Activated naive CD4-positive, alpha-beta T cell treated with anti-CD3 and anti-CD28 coated beads, Interleukin-2, amount 50 U/mL, for 24 hours (primary cell): ENCODE data around the gene EIF4E2.
A peak's percentile ranks its signal among the peaks of the same experiment; 100 is the strongest.

Source experiments
- H3K27ac Mint-ChIP-seq: one replicate; pipeline ENCODE4 v1.8.0; 2021; ENCODE audit warnings: mild to moderate bottlenecking, mixed read lengths
- H3K27me3 Mint-ChIP-seq: one replicate; pipeline ENCODE4 v1.8.0; 2021; ENCODE audit warnings: mixed read lengths
- H3K36me3 Mint-ChIP-seq: one replicate; pipeline ENCODE4 v1.8.0; 2021; ENCODE audit warnings: mixed read lengths
- H3K4me1 Mint-ChIP-seq: one replicate; pipeline ENCODE4 v1.8.0; 2021; ENCODE audit warnings: mixed read lengths
- H3K4me3 Mint-ChIP-seq: one replicate; pipeline ENCODE4 v1.8.0; 2021; ENCODE audit warnings: mild to moderate bottlenecking, mixed read lengths
- H3K9me3 Mint-ChIP-seq: one replicate; pipeline ENCODE4 v1.8.0; 2021; ENCODE audit warnings: mixed read lengths

EIF4E2 gene, protein sequence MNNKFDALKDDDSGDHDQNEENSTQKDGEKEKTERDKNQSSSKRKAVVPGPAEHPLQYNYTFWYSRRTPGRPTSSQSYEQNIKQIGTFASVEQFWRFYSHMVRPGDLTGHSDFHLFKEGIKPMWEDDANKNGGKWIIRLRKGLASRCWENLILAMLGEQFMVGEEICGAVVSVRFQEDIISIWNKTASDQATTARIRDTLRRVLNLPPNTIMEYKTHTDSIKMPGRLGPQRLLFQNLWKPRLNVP

DNA sequence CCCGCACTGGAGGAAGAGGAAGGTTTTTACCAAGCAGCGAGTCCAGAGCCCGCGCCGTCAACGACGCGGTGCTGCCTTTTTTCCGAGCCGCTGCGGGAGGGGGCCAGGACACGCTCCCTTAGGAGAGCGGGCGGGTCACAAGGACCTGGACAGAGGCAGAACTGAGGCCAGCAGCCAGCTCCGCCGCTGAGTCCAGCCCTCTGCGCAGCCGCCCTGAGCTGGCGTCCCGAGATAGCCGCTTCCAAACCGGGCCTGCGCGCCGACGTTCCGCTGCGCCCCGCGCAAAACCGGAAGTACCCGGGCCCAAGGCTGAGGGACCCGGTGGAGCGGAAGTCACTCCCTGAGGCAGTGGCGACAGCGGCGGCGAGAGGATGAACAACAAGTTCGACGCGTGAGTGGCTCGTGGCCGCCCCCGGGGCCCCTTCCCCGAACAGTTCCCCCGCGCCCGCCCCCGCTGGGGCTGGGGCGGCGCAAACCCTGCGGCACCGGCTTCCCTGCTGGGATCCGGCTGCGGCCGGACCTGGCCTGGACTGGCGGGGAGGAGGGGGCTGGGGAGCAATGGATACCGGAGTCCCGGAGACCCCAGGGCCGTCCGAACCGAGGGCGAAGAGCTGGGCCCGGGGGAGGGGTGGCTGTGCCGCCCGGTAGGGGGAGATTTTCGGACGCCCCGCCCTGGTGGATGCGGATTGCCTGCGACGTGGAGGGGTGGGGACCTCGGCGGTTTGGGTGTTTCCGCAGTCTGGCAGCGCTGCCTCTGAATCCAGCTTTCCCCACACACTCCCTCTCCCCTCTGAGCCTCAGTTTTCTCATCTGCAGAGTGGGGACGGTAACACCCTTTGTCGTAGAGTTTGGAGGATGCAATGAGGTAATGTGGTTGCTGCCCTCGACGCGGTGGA is at the start of gene EIF4E2, which contains the start of gene TIGD1:
Gene EIF4E2, plus strand, starts transcription at position 336 of the 896 bp plus-strand sequence. Its CDS starts 36 bp downstream, at position 372.
Gene TIGD1, minus strand, starts transcription at position 204 of the 896 bp plus-strand sequence. CDS start 675 bp downstream, outside the sequence.
- Mint-ChIP-seq H3K4me3 (peak within 1 kb of the TSS; percentile 98), H3K27ac (peak within 1 kb of the TSS; percentile 100), H3K36me3 (peaks cover 15% of the 10 kb centered on the region), H3K9me3 (no peaks in the 10 kb centered on the region), H3K27me3 (no peaks in the 10 kb centered on the region), H3K4me1 (peaks cover 77% of the 10 kb centered on the region)

DNA sequence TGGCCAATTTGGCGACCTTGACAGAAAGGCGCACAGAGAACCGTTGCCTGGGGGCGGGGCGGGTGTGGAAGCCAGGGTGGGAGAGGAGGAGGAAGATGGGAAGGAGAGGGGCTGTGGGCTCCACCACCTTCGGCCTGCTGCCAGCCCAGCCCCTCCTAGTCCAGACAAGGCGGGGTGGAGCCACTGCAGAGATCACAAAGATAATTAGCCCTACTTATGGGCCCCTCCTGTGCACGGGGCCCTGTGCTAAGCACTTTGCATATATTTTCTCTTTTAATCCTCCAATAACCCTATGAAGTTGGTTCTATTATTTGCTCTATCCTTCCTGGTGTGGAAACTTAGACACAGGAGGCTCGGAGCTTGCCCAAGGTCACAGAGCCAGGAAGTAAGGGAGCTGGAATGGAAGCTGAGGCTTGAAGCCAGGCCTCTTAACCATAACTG is 49.1 kb upstream of the EIF4E2 start:
- Mint-ChIP-seq H3K4me1 (peaks cover 4% of the 10 kb centered on the region), H3K36me3 (no peaks in the 10 kb centered on the region), H3K27me3 (peaks cover 12% of the 10 kb centered on the region), H3K4me3 (no peak overlapping the region), H3K27ac (no peak overlapping the region), H3K9me3 (no peaks in the 10 kb centered on the region)

DNA sequence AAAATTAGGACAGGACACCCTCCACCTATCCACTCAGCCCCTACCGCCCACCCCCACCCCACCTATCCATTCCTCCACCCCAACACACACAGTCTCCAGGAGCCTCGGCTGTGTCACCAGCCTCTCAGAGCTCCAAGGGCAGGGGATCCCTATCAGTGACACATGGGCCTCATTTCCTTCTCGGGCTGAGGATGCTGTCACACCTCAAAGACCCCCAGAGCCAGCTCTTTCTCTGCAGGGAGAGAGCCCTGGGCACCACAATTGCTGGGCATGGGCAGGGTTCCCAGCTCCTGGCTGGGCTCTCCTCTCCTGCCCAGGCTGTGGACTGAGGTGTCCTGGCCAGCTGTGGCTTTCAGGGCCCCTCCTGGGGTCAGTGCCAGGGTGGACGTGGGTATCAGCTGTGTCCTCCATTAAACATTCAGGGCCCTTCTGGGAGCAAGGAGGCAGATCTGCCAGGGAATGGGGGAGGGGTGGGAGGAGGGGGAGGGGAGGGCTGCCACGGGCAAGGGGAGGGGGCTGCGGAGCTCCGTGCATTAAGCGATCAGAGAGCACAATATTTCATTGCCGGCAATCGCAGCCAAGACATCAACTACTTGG is 48.6 kb upstream of the EIF4E2 start:
- Mint-ChIP-seq H3K27ac (no peak overlapping the region), H3K4me3 (no peak overlapping the region), H3K9me3 (no peaks in the 10 kb centered on the region), H3K4me1 (peaks cover 4% of the 10 kb centered on the region), H3K36me3 (no peaks in the 10 kb centered on the region), H3K27me3 (peaks cover 12% of the 10 kb centered on the region)

DNA sequence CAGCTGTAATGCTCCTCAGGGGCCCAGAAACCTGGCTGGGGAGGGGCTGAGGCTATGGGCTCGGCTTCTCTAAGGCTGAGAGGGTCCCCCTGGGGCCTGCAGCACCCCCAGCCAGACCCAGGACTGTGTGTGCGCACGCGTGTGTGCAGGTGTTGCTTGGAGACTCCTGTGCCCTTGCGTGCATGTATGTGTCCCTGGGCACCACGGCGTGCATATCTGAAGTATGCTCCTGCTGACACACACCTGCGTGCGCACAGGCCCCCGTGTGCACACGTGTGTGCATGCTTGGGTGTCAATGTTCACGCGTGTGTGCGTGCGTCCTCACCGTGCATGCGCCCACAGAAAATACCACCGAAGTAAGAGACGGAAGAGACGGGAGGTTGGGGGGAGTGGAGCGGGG is 48.0 kb upstream of the EIF4E2 start:
- Mint-ChIP-seq H3K36me3 (no peaks in the 10 kb centered on the region), H3K9me3 (no peaks in the 10 kb centered on the region), H3K27me3 (peaks cover 12% of the 10 kb centered on the region), H3K4me3 (peak overlapping the region; percentile 78), H3K4me1 (peaks cover 4% of the 10 kb centered on the region), H3K27ac (no peak overlapping the region)

DNA sequence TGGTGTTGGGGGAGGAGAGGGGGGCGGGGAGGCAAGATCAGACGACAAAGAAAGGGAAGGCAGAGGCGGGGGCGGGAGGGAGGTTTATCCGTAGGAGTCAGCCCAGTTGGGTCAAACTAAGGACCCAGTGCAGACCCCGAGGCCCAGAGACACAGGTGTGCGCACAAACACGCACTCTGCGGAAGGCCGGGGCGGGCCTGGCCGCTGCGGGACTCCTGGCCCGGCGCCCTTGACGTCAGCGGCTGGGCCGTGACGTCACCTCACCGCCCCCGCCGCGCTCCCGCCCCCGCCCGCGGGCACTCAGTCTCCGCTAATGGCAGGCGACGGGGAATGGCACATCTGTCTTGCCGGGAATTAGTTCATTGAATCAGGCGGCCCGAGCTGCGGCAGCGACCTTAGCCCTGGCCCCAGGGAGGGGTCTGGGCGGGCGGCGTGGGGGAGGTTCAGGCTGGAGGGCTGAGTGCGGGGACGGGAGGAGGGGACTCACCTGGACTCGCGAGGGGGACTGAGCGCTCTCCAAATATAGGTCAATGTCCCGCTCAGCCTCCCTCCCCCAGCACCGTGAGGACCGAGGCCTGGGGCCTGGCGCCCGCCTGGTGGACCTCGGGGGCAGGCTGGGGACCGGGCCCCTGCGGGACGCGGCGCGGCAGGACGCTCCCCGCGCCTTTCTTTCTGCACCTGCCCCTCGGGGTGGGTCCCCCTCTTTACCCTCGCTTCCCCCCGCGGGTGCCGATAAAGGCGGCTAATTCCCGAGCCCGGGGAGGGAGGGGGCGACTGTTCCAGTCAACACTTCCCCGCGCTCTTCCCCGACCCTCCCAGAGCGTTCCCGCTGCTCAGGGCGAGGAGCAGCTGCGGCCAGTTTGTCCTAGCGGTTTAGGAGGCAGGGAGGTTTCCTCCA is 47.3 kb upstream of the EIF4E2 start:
- Mint-ChIP-seq H3K27me3 (peaks cover 12% of the 10 kb centered on the region), H3K4me1 (peaks cover 4% of the 10 kb centered on the region), H3K4me3 (peak overlapping the region; percentile 47)

DNA sequence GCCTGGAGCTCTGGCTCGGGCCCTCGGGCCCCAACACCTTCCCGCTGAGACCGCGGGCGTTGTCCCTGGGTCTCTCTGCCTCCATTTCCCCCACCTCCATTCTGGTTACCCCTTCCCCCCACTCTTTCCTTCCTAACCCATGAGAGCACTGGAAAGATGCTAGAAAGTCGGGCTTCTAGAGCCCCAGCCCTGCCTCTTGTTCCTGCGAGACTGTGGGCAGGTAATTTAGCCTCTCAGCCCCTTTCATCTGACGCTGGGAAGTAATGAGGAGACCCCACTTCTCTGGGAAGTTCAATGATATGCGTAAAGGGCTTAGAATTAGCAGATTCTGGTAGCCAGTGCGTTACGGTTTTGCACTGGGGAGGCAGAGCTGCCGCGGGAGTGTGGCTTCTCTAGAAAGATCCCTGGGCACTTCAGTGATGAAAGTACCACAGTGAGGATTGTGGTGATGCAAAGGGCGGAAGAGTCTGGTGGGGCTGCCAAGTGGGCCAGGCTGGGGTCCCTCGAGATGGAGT is 46.6 kb upstream of the EIF4E2 start:
- peaks cover 12% of the 10 kb centered on the region for H3K27me3 Mint-ChIP-seq
- H3K9me3 Mint-ChIP-seq = no peaks in the 10 kb centered on the region
- peak overlapping the region; percentile 18 for H3K27ac Mint-ChIP-seq
- H3K36me3 Mint-ChIP-seq = no peaks in the 10 kb centered on the region
- H3K4me3 Mint-ChIP-seq = peak overlapping the region; percentile 47
- H3K4me1 Mint-ChIP-seq = peaks cover 4% of the 10 kb centered on the region

More for the DNA sequence above, 47.3 kb upstream of the EIF4E2 start:
- Mint-ChIP-seq H3K36me3 (no peaks in the 10 kb centered on the region), H3K27ac (no peak overlapping the region), H3K9me3 (no peaks in the 10 kb centered on the region)

DNA sequence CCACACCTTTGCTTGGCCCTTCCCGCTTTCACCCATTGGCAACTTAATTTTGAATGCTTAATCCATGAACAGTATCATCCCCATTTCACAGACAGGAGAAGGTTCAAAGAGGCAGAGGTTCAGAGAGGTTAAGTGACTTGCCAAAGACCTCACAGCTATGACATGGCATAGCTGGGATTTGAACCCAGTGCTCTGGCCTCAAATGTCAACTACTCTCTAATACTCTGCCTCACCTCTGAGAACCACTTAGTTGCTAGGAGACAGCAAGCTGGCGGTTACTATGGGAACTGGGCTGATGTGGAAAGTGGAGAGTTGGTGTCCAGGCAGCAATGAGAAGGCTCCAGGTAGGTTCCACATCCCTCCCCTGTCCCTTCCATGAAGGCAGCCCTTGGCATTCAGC is 46.1 kb upstream of the EIF4E2 start:
- Mint-ChIP-seq H3K36me3 (no peaks in the 10 kb centered on the region), H3K27ac (peak overlapping the region; percentile 76), H3K4me3 (peak overlapping the region; percentile 56), H3K4me1 (peaks cover 4% of the 10 kb centered on the region), H3K9me3 (no peaks in the 10 kb centered on the region), H3K27me3 (peaks cover 14% of the 10 kb centered on the region)

DNA sequence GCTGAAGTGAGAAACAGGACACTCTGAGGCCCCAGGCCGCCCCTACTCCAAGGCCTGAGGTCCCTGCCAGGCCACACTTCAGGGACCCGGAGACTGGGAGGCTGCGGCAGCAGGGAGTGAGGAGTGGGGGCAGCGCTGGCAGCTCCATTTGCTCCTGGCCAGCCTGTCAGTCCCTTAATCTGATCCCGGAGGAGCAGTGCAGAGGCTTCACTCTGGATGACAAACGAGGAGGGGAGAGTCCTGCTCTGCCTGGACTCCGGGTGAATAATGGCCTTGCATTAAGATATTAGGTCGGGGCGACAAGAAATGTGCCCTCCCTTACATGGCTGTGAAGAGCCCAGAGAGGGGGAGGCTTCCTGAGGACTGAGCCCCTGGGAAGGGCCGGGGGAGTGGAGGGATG is 44.6 kb upstream of the EIF4E2 start:
- H3K27ac Mint-ChIP-seq = no peak overlapping the region
- H3K36me3 Mint-ChIP-seq = no peaks in the 10 kb centered on the region
- peaks cover 4% of the 10 kb centered on the region for H3K4me1 Mint-ChIP-seq
- peaks cover 11% of the 10 kb centered on the region for H3K27me3 Mint-ChIP-seq
- no peak overlapping the region for H3K4me3 Mint-ChIP-seq
- H3K9me3 Mint-ChIP-seq = no peaks in the 10 kb centered on the region

DNA sequence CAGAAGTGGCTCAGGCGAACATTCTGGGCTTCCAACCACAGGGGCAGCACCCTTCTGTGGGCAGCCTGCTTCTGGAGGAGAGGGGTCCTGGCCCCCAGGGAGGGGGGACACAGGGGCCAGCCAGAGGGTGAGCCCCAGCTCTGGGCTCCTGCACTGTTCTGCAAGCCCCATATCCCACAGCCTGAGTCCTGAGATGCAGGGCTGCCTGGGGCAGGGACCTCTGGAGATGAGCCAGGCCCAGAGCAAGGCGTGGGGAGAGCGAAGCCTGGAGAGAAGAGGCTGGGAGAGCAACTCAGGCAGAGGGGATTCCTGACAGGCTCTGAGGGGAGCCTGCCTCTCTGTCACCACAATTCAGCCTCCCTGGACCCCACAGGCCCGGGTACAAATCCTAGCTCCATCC is 43.8 kb upstream of the EIF4E2 start:
- H3K4me3 Mint-ChIP-seq = no peak overlapping the region
- no peaks in the 10 kb centered on the region for H3K36me3 Mint-ChIP-seq
- peaks cover 4% of the 10 kb centered on the region for H3K4me1 Mint-ChIP-seq
- no peaks in the 10 kb centered on the region for H3K9me3 Mint-ChIP-seq
- peaks cover 11% of the 10 kb centered on the region for H3K27me3 Mint-ChIP-seq
- H3K27ac Mint-ChIP-seq = no peak overlapping the region

DNA sequence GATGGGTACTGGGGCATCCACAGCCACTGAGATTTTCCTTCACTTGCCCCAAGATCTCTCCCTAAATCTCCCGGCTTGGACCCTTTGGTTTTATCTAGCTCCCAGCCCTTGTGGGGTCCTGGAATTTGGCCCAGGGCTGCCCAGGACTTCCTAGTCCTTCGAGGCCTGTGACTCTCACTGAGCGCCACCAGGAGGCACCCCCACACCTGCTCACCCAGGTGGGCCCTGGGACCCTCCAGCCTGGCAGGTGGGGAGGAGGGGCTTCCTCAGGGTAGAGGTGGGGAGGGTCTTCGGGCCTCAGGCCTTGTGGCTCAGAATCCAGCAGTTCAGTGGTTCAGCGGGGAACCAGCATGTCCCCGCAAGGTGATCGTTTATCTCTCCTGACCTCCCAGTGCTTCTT is 42.2 kb upstream of the EIF4E2 start:
- Mint-ChIP-seq H3K9me3 (no peaks in the 10 kb centered on the region), H3K27me3 (peaks cover 10% of the 10 kb centered on the region), H3K36me3 (no peaks in the 10 kb centered on the region), H3K27ac (no peak overlapping the region), H3K4me3 (no peak overlapping the region), H3K4me1 (peaks cover 4% of the 10 kb centered on the region)

DNA sequence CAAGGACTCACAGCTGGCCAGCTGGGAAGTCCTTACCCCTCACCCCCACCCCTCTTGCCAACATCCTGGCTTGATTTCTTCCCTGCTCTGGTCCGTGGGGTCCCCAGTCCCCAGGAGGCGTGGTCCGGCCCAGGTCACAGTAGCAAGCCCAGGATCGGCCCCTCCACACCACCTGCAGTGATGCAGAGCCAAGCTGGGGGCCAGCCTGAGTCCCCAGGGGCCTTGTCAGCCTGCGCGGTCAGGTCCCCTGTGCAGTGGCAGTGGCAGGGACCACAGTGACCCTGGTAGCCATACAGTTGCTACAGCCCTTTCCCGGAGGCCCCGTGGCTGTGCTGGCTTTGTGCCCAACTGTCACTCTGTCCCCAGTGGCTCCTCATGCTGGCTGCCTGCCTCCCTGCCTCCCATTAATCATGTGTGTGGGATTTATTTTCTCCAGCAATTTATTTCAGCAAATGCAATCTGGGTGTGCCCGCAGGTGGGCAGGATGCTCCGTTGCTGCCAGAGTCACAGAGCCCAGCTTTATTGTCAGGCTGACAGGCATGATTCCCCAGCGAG is 39.1 kb upstream of the EIF4E2 start:
- H3K27ac Mint-ChIP-seq = no peak overlapping the region

DNA sequence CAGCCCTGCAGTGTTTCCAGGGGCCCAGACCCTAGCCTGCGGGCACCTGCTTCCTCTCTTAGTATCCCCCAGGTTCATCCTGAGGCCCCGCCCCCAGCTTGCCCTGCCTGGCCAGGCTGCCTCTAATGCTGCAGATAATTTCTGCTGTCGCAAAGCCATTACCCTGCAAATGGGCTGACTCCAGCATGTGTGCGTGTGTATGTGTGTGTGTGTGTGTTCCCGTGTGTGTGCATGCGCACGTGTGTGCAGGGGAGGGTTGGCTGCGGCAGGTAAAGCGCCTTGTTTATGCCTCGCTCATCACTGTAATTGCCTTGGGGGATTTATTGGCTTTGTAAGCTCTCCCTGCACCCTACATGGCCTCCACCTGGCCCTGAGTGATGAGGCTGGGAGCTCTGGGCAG is 37.9 kb upstream of the EIF4E2 start:
- no peaks in the 10 kb centered on the region for H3K4me1 Mint-ChIP-seq
- H3K27me3 Mint-ChIP-seq = peaks cover 3% of the 10 kb centered on the region
- H3K4me3 Mint-ChIP-seq = no peak overlapping the region
- no peak overlapping the region for H3K27ac Mint-ChIP-seq
- H3K9me3 Mint-ChIP-seq = no peaks in the 10 kb centered on the region
- H3K36me3 Mint-ChIP-seq = no peaks in the 10 kb centered on the region

More for the DNA sequence above, 39.1 kb upstream of the EIF4E2 start:
- H3K4me3 Mint-ChIP-seq = no peak overlapping the region
- H3K27me3 Mint-ChIP-seq = peaks cover 3% of the 10 kb centered on the region
- H3K36me3 Mint-ChIP-seq = no peaks in the 10 kb centered on the region
- no peaks in the 10 kb centered on the region for H3K9me3 Mint-ChIP-seq
- no peaks in the 10 kb centered on the region for H3K4me1 Mint-ChIP-seq

DNA sequence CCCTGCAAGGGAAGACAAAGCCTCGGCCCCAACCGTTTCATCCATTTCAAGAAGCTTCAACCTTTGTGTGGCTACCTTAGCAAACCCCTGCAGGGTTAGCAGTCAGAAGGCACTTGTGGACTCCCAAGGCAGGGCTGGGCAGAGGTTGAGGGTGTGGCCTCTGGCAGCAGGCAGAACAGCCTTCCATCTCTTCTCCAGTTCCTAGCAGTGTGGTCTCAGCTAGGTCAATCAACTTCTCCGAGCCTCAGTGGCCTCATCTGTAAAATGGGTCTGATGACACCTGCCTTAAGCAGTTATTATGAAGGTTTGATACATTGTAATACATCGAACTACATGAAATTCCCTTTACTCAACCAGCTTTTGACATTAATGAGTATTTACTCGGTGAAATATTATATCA is 37.1 kb upstream of the EIF4E2 start:
- H3K4me1 Mint-ChIP-seq = no peaks in the 10 kb centered on the region
- H3K4me3 Mint-ChIP-seq = no peak overlapping the region
- peaks cover 3% of the 10 kb centered on the region for H3K27me3 Mint-ChIP-seq
- H3K27ac Mint-ChIP-seq = no peak overlapping the region
- no peaks in the 10 kb centered on the region for H3K9me3 Mint-ChIP-seq
- no peaks in the 10 kb centered on the region for H3K36me3 Mint-ChIP-seq

DNA sequence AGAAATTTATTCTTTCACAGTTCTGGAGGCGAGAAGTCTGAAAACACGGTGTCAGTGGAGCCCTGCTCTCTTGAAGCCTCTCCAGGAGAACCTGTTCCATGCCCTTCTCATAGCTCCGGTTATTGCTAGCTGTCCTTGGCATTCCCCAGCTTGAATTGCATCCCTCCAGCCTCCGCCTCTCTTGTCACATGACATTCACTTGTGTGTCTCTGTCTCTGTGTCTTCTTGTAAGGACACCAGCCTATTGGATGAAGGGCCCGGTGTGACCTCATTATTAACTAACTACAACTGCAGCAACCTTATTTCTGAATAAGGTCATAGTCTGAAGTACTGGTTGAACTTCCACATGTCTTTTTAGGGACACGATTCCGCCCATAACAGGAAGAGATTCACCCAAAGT is 34.9 kb upstream of the EIF4E2 start:
- no peaks in the 10 kb centered on the region for H3K36me3 Mint-ChIP-seq
- H3K27me3 Mint-ChIP-seq = peaks cover 11% of the 10 kb centered on the region
- H3K27ac Mint-ChIP-seq = no peak overlapping the region
- H3K4me1 Mint-ChIP-seq = no peaks in the 10 kb centered on the region
- H3K9me3 Mint-ChIP-seq = no peaks in the 10 kb centered on the region
- no peak overlapping the region for H3K4me3 Mint-ChIP-seq
